ENCODE measurements around the gene ST7. TPM values are rescaled to one million over a fixed set of nuclear protein-coding genes. Genes with fewer than 3 reads are reported as not detected.

ST7 gene
- total and polyA plus RNA-seq, 2 of the 8 experiments (the other 6 are each of a cell fraction or from before 2014, with no cell fraction given): 16.3 to 18.0 TPM

DNA sequence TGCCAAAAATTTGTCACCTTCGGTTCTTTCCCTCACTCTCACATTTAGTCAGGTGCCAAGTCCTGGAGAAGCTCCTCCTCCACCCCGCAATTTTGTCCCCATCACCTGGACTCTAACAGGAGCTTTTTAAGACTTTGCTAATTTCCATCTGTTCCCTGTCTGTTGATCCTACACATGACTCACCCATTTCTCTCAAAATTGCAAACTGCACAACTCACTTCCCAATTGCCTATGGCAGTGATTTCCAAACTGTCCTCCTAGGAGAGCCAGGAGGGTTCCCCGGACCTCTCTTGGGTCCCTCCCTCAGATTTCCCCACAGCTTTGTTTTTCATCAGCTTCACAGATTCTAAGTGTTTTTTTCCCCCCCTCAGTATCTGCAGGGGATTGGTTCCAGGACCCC is 249.2 kb downstream of the ST7 start (continued):
- TF ChIP-seq NRF1 (IDR thresholded peaks at IDR 0.05; ENCODE audit: low read depth, low read length) (no peak), CTBP2 (IDR thresholded peaks at IDR 0.05; ENCODE audit: borderline replicate concordance, insufficient read depth, insufficient read length, low read length) (no peak), SP1 (IDR thresholded peaks at IDR 0.05; ENCODE audit: low read depth, low read length) (no peak), SP2 (IDR thresholded peaks at IDR 0.05; ENCODE audit: low read length) (no peak), TBP (IDR thresholded peaks at IDR 0.05; ENCODE audit: low read depth, low read length) (no peak), KDM1A (IDR thresholded peaks at IDR 0.05; ENCODE audit: borderline replicate concordance, low read length) (no peak), CHD1 (IDR thresholded peaks at IDR 0.05; ENCODE audit: low read depth, low read length) (no peak), RBBP5 (IDR thresholded peaks at IDR 0.05; ENCODE audit: borderline replicate concordance, low read depth, low read length) (no peak), GTF2F1 (IDR thresholded peaks at IDR 0.05; ENCODE audit: borderline replicate concordance, low read depth, low read length) (no peak)

All from H1 (cell line).